Fibroblast of skin of back (primary cell): ENCODE measurements around the gene C22orf31.
"Not testable (repeated sequence)": the region's sequence is repeated elsewhere in the genome, so short reads cannot be mapped to it uniquely, and the experiment has no call there.

Experiments used
- DNase-seq: peaks from one replicate; pipeline ENCODE4 v3.0.0-alpha.2; 2013

C22orf31 gene

DNA sequence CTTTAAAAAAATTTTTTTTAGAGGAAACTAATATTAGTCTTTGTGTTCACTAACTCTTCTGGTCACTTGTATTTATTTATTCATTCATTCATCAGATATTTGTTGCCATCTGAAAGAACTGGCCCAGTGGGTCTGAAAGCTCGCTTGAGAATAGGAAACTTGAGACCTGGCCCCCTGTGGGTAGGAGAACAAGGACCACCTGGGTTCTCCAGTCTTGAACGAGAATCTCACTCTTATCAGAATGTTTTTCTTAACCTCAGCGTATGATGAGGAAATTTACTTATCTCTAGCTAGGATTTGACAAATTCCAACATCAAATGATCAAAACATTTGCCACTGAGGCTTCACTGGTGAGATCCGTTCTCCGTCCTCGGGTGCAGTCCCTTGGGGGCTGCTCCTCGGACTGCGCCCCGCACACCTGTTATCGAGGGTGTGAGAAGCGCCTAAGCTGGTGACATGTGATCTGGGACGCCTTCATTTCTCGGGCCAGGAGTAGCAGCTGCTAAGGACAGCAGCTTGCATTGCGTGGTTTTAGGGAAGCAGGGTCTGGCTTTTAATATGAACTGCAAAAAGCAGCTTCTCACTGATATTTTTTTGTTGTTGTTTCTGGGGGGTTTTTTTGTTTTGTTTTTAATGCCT lies 6.3 kb downstream of the C22orf31 start:
- no peak for DNase-seq

DNA sequence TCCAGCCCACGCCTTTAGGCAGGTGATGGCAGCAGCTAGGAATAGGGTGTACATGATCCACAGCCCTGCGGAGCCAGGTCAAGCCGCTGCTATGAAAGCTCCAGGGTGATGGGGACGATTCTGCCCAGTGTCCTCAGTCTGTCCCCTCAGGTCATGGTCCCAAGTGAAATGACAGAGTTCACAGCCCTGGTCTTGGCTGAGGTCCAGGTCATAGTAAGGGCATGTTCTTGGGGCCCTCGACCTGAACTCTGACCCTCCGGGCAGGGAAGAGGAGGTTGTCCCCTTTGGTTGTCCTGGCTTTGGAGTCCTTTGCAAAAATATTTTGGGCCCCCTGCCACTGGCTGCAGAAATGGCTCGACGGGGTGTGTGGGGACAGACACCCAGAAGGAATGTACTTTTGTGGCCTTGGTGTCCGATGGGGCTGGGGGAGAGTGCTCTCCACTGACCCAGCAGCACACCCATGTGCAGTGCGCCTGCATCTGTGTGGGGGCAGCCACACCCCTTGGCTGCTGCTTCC lies 7.3 kb downstream of the C22orf31 start:
- DNase-seq, result no peak

GRCh38 chr22:29053048-29053702 lies 8.5 kb downstream of the C22orf31 start:
- DNase-seq, result no peak

GRCh38 chr22:29050457-29050856 lies 11.2 kb downstream of the C22orf31 start:
- DNase-seq, result no peak

DNA sequence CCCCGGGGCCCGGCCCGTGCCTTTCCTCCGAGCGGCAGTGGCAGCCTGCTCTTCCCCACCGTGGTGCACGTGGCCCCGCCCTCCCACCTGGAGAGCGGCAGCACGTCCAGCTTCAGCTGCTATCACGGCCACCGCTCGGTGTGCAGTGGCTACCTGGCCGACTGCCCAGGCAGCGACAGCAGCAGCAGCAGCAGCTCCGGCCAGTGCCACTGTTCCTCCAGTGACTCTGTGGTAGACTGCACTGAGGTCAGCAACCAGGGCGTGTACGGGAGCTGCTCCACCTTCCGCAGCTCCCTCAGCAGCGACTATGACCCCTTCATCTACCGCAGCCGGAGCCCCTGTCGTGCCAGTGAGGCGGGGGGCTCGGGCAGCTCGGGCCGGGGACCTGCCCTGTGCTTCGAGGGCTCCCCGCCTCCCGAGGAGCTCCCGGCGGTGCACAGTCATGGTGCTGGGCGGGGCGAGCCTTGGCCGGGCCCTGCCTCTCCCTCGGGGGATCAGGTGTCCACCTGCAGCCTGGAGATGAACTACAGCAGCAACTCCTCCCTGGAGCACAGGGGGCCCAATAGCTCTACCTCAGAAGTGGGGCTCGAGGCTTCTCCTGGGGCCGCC lies 11.9 kb downstream of the C22orf31 start:
- no peak for DNase-seq

- no peak for DNase-seq
Measured at GRCh38 chr22:29048822-29049654, 12.6 kb downstream of the C22orf31 start.

- DNase-seq, result peak; percentile 47
Measured at GRCh38 chr22:29044657-29045176, 16.9 kb downstream of the C22orf31 start.

DNA sequence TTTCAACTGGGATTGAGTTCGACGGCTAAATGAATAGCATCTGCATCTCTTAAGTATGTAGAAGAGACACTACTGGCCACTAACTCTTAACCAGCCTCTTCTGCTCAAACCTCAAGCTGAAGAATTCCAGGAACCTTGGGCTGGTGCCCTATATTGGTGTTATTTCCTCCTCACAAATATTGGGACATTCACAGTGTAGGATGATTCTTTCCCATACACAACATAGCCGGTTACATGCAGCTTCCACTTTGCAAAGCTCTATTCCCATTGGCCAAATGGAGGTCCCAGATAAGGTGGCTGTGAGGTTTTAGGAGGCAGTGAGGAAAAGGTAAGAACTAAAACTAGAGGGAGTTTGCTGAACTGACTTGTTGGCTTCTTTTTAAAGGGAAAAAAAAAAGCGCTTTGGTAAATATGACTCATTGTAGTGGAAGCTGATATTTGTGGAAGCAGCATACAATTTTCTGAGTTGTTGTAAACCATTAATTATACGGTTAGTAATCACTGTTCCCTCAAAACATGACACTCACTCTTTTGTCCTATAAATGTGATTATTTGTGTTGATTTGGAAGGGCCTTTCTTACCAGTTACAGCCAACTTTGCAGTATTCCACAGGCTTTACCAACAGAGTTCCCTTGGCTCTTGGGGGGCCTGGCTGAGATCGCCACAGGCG lies 17.6 kb downstream of the C22orf31 start:
- peak; percentile 48 for DNase-seq

GRCh38 chr22:29041408-29041807 lies 20.2 kb downstream of the C22orf31 start:
- DNase-seq, result peak; percentile 25

DNA sequence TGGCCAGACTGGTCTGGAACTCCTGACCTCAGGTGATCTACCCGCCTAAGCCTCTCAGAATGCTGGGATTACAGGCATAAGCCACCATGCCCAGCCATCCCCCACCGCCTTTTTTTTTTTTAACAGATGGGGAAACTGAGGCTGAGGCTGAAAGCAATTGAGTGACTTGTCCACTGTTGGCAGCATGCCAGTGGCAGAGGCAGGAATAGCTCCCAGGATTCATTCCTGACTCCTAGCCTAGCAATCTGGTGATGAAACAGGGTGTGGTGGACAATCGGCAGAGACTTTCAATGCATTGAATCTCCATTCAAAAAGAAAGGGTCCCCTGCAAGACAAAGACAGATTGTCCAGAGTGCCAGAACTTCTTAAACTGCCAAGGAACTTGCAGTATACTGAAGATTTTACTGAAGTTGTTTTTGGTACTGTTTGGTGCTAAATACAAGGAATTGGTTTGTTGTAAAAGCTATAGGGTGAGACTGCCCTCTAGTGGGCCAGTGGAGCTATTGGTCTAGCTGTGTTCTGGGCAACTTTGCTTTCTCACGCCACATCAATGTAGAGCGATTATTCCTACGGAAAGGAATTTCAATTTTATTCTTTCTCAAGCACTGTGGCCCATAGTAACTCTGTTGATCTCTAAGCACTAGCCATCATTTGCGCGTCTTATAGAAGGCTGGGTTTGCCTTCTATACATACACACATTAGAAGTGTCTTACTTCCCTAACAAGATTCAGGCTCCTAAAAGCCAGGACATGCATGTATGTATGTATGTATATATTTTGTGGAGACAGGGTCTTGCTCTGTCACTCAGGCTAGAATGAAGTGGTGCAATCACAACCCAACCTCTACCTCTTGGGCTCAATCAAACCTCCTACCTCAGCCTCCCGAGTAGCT lies 21.0 kb downstream of the C22orf31 start:
- DNase-seq, result peak; percentile 81

DNA sequence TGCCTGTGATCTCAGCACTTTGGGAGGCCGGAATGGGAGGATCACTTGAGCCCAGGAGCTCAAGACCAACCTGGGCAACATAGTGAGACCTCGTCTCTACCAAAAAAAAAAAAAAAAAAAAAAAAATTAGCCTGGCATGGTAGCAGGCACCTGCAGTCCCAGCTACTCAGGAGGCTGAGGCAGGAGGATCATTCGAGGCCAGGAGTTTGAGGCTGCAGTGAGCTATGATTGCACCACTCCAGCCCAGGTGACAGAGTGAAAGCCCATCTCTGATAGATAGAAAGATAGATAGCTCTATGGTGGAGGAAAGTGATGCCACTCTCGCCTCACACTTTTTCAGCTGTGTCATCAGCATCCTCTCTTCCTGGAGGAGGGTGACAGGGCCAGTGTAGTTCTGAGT lies 21.9 kb downstream of the C22orf31 start:
- DNase-seq, result not testable (repeated sequence)

DNA sequence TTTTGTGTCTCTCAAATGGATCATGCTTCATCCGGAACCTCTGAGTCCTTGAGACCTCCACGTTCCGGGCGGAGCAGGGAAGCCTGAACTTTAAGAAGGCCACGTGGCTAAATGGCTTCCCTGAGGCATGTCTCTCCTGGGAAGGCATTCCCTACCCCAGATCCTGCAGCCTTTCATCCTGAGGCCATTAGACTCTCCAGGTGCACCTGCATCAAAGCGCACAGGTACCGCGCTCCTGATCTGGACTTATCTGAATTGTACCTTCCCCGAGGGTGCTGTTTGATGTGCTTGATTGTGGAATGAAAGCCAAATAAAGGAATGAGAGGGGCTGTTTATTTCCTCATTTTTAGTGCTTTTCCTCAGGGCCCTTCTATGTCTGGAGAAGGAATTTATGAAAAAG lies 22.5 kb downstream of the C22orf31 start:
- DNase-seq, result no peak

- no peak for DNase-seq
Measured at GRCh38 chr22:29037340-29037932, 24.2 kb downstream of the C22orf31 start.

DNA sequence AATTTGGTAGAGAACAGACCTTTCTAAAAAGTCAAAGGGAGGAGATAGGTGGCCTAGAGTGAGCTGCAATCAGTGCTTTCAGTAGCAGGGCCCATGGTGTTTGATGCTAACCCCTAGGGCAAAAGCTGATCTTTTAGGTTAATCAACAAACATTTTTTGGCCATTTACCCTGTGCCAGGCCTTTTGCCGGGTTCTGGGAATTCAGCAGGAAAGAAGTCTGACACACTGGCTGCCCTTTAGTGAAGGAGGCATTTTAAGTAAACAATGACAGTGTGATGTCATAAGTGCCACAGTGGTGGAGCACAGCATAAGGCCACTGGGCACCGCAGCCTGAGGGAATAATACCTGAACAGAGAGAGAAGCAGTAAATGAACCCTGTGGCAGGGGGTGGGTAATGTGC lies 29.0 kb downstream of the C22orf31 start:
- DNase-seq, result peak; percentile 37

- DNase-seq, result no peak
Measured at GRCh38 chr22:29032014-29032475, 29.6 kb downstream of the C22orf31 start.

DNA sequence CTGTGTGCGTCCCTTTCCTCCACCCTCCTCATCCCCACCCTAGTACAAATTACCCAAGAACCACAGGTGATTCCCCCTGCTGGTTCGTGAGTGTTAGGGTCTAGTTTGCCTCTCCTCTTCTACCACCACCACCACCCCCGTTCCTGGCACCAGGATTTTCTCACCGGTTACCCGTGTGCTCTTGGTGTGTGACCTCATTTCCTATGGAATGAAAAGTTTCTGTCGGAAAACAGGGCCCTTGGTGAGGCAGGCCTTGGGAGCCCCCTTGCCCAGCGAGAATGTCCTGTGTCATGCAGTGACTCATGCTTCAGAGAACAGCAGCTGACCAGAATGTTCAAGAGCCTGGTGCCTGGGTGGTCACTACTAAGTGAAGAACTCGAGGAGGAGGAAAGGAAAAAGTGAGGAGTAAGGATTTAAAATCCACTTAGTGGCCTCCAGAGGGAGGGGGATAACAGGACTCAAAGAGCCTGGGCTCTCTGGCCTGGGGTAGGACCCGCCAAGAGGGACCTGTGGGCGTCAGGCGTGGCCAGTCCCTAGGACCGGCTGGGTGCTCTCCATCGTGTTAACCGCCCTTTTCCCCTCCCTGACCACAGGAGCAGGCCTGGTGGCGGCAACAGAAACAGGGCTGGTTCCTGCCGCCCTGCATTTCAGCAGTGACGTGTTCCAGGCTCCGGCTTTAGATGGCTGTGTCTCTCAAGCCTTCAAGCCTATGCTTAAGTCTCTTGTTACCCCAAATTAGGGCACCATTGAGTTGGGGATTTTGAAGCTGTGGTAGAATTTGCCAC lies 30.2 kb downstream of the C22orf31 start:
- peak; percentile 98 for DNase-seq

DNA sequence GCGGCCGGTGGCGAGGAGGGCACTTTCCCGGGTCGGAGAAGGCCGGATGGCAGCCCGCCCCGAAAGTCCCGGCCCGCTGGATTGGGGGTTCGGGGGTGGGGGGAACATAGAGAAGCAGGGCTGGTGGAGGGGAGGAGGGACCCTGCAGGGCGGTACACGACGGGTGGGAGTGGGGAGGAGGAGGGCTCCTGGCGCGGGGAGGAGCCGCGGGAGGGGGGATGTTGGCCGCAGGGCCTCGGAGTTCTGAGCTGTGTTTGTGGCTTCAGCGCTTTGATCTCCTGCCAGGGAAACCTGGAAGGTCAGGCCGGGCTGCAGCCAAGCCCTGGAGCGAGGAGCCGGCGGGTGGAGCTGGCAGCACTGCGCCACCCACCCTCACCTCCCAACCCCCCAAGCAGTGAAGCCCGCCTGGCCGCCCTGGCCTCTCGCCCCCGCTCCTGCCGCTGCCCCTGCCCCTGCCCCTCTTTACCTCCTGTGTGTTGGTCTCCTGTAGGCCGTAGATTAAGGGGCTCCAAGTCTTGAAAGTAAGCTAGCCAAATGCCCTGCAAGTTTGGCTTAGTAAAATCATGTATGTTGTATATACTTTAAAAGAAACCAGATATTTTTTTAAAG lies 30.9 kb downstream of the C22orf31 start:
- peak; percentile 71 for DNase-seq

- peak; percentile 35 for DNase-seq
Measured at GRCh38 chr22:29030016-29030617, 31.5 kb downstream of the C22orf31 start.
